Colonic mucosa (tissue), 4 donors: ENCODE results near the gene TEX2. TPM values are rescaled to one million over a fixed set of nuclear protein-coding genes. Genes with fewer than 3 reads are reported as not detected.

ENCODE experiments used
- DNase-seq: peaks from one replicate; pipeline ENCODE4 v3.0.0-alpha.2; 2020
- H3K27ac ChIP-seq: fragments of 200-600 bp; one replicate; pipeline ENCODE4 v1.8.0; 2021
- H3K27me3 ChIP-seq: fragments of 200-600 bp; one replicate; pipeline ENCODE4 v1.8.0; 2021
- H3K36me3 ChIP-seq: fragments of 200-600 bp; one replicate; pipeline ENCODE4 v1.8.0; 2021
- H3K4me1 ChIP-seq: fragments of 200-600 bp; one replicate; pipeline ENCODE4 v1.8.0; 2021; ENCODE audit warnings: mild to moderate bottlenecking
- H3K4me3 ChIP-seq: fragments of 200-600 bp; one replicate; pipeline ENCODE4 v1.8.0; 2021
- H3K9ac ChIP-seq, 2 donors: one replicate each; pipeline ENCODE4 v1.7.0; 2013; ENCODE audit warnings: control low read depth in 2 of 2, low read depth in 2 of 2, low read length in 2 of 2
- H3K9me3 ChIP-seq: fragments of 200-600 bp; one replicate; pipeline ENCODE4 v1.8.0; 2021
- intact Hi-C: fragments of 100-400 bp; cut with DNase I; formaldehyde crosslinking; loops from one replicate; pipeline ENCODE4 v1.14.1; 2022
- total RNA-seq, 2 donors: library from RNA; stranded (reverse); fragmentation: NEBNext Ultra II Directional in 1 of 2; extraction: Animal tissue kit (Norgen Biotek cat#: 25700) in 1 of 2; gene quantifications; one replicate each; pipeline ENCODE4 v1.2.1, GENCODE V29; 2021
- TF ChIP-seq, protein P1 (sequence below): fragments of 200-600 bp; IDR thresholded peaks from one replicate; pipeline ENCODE4 v1.8.0; 2022; ENCODE audit warnings: antibody characterized with exemption, mild to moderate bottlenecking
- donor health status: healthy.
- donor health status: DM: no; HTN: no; CAD: no.
- donor health status: DM: no; HTN: no; CAD: no.

The TEX2 gene
- total RNA-seq, 2 donors from 2014 or later = 29.0 to 29.7 TPM

GRCh38 chr17:64155129-64155528 lies 107.9 kb downstream of the TEX2 start:
- intact Hi-C loops = no loop called here
- Histone ChIP-seq H3K4me1 (no peaks in the 10 kb centered on the region), H3K27ac (no peak overlapping the region)

GRCh38 chr17:64154717-64155116 lies 108.3 kb downstream of the TEX2 start:
- no peak overlapping the region for H3K27ac ChIP-seq
- intact Hi-C loops = loop anchor here (5.0 kb wide), 1 partner anchor 108 kb away; the partner anchor contains the start of gene TEX2

More at GRCh38 chr17:64155129-64155528, 107.9 kb downstream of the TEX2 start:
- Histone ChIP-seq H3K9ac (no peak overlapping the region), H3K4me3 (no peak overlapping the region), H3K27me3 (no peaks in the 10 kb centered on the region), H3K9me3 (no peaks in the 10 kb centered on the region), H3K36me3 (no peaks in the 10 kb centered on the region)
- no peak for DNase-seq
- TF ChIP-seq, protein P1, sequence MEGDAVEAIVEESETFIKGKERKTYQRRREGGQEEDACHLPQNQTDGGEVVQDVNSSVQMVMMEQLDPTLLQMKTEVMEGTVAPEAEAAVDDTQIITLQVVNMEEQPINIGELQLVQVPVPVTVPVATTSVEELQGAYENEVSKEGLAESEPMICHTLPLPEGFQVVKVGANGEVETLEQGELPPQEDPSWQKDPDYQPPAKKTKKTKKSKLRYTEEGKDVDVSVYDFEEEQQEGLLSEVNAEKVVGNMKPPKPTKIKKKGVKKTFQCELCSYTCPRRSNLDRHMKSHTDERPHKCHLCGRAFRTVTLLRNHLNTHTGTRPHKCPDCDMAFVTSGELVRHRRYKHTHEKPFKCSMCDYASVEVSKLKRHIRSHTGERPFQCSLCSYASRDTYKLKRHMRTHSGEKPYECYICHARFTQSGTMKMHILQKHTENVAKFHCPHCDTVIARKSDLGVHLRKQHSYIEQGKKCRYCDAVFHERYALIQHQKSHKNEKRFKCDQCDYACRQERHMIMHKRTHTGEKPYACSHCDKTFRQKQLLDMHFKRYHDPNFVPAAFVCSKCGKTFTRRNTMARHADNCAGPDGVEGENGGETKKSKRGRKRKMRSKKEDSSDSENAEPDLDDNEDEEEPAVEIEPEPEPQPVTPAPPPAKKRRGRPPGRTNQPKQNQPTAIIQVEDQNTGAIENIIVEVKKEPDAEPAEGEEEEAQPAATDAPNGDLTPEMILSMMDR = no peak

DNA sequence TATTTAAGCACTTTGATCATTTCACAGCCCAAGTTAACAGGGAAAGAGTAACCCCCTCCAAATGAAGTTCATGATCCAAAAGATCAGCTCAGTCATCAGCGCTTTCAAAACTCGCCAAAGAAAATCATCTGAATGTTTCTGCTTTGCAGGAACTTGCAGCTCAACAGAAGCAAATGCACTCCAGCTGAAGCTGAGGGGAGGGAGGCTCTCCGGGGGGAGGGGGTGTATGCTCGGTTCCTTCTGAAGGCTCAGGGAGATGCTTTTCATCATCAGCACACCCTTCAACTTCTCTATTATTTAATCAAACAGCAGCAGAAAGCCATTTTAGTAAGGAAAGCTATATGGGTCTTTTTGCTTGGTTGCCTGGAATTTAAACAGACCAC lies 108.8 kb downstream of the TEX2 start:
- no peaks in the 10 kb centered on the region for H3K27me3 ChIP-seq
- no peaks in the 10 kb centered on the region for H3K9me3 ChIP-seq
- H3K4me1 ChIP-seq = no peaks in the 10 kb centered on the region
- H3K36me3 ChIP-seq = no peaks in the 10 kb centered on the region
- H3K27ac ChIP-seq = no peak overlapping the region
- intact Hi-C loops = loop anchor here (5.0 kb wide), 1 partner anchor 108 kb away; the partner anchor contains the start of gene TEX2
- no peak overlapping the region for H3K4me3 ChIP-seq
- no peak overlapping the region for H3K9ac ChIP-seq
- TF ChIP-seq, protein P1 = no peak
- DNase-seq = no peak

More at GRCh38 chr17:64154717-64155116, 108.3 kb downstream of the TEX2 start:
- Histone ChIP-seq H3K9ac (no peak overlapping the region), H3K4me3 (no peak overlapping the region), H3K9me3 (no peaks in the 10 kb centered on the region), H3K4me1 (no peaks in the 10 kb centered on the region), H3K27me3 (no peaks in the 10 kb centered on the region), H3K36me3 (no peaks in the 10 kb centered on the region)
- DNase-seq = no peak
- TF ChIP-seq, protein P1 = no peak

DNA sequence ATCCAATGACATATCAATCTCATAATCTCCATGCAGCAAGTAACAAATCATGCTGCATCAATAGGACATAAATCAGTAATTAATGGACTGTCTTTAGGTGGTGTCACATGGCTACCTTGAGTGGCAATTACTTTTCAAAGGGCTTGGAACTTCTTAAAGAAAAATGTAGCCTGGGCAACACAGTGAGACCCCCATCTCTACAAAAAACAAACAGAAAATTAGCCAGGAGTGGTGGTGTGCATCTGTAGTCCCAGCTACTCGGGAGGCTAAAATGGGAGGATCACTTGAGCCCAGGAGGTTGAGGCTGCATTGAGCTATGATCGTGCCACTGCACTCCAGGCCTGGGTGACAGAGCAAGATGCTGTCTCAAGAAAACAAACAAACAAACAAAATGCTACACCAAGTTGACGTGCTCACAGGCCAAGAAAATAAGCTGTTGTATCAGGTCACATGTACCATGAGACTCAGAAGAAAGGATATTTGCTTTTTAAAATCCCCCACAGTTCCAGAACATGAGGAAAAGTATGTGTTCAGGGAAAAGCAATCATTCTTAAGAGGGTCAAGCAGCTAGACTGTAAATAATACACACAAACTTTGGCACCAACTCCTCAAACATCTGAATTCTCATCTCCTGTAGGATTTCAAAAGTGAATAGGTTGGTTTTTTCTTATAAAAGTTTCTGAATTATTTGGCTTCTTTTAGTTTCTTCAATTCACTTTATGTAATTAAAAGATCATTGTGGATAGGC lies 109.3 kb downstream of the TEX2 start:
- H3K27me3 ChIP-seq = no peaks in the 10 kb centered on the region
- TF ChIP-seq, protein P1 = no peak
- H3K9ac ChIP-seq = no peak overlapping the region
- intact Hi-C loops = loop anchor here (5.0 kb wide), 1 partner anchor 109 kb away; the partner anchor contains the start of gene TEX2
- H3K27ac ChIP-seq = no peak overlapping the region
- no peaks in the 10 kb centered on the region for H3K9me3 ChIP-seq
- no peak for DNase-seq
- H3K36me3 ChIP-seq = no peaks in the 10 kb centered on the region
- H3K4me3 ChIP-seq = no peak overlapping the region
- no peaks in the 10 kb centered on the region for H3K4me1 ChIP-seq

GRCh38 chr17:64152428-64153125 lies 110.5 kb downstream of the TEX2 start:
- no peak overlapping the region for H3K27ac ChIP-seq
- H3K27me3 ChIP-seq = no peaks in the 10 kb centered on the region
- intact Hi-C loops = loop anchor here (5.0 kb wide), 1 partner anchor 110 kb away; the partner anchor contains the start of gene TEX2
- H3K9me3 ChIP-seq = no peaks in the 10 kb centered on the region
- H3K4me1 ChIP-seq = no peaks in the 10 kb centered on the region
- TF ChIP-seq, protein P1 = no peak
- H3K36me3 ChIP-seq = no peaks in the 10 kb centered on the region
- no peak for DNase-seq
- no peak overlapping the region for H3K9ac ChIP-seq
- H3K4me3 ChIP-seq = no peak overlapping the region
